H9 (cell line): ENCODE measurements around the gene NHLRC1. TPM values are rescaled to one million over a fixed set of nuclear protein-coding genes. Genes with fewer than 3 reads are reported as not detected.

Source experiments
- DNase-seq: peaks from one replicate; pipeline ENCODE4 v3.0.0-alpha.2; 2017
- H2AFZ ChIP-seq: one replicate; pipeline ENCODE4 v1.6.1; 2013; ENCODE audit warnings: mild to moderate bottlenecking, low read length, control low read depth, moderate library complexity
- H2AK5ac ChIP-seq: 2 replicates; pipeline ENCODE4 v1.6.1; 2013; ENCODE audit warnings: low read length, control low read depth, mixed read lengths; ENCODE audit not compliant: insufficient read length
- H2BK120ac ChIP-seq: one replicate; pipeline ENCODE4 v1.6.1; 2013; ENCODE audit warnings: low read depth, mild to moderate bottlenecking, low read length, control low read depth, inconsistent platforms; ENCODE audit not compliant: poor library complexity, severe bottlenecking
- H2BK12ac ChIP-seq: 2 replicates; pipeline ENCODE4 v1.6.1; 2013; ENCODE audit warnings: low read length, control low read depth, mixed read lengths, low read depth; ENCODE audit not compliant: insufficient read length
- H2BK15ac ChIP-seq: 2 replicates; pipeline ENCODE4 v1.6.1; 2013; ENCODE audit warnings: low read depth, low read length, control low read depth
- H2BK20ac ChIP-seq: one replicate; pipeline ENCODE4 v1.6.1; 2013; ENCODE audit warnings: low read depth, mild to moderate bottlenecking, low read length, control low read depth, inconsistent platforms; ENCODE audit not compliant: poor library complexity, severe bottlenecking
- H2BK5ac ChIP-seq: 2 replicates; pipeline ENCODE4 v1.6.1; 2013; ENCODE audit warnings: low read length, control low read depth, mixed read lengths; ENCODE audit not compliant: insufficient read length
- H3K14ac ChIP-seq: 2 replicates; pipeline ENCODE4 v1.6.1; 2013; ENCODE audit warnings: low read length, control low read depth; ENCODE audit not compliant: insufficient read depth
- H3K18ac ChIP-seq: 2 replicates; pipeline ENCODE4 v1.6.1; 2013; ENCODE audit warnings: low read depth, mild to moderate bottlenecking, mixed read lengths, low read length, control low read depth; ENCODE audit not compliant: insufficient read length
- H3K23ac ChIP-seq: 2 replicates; pipeline ENCODE4 v1.6.1; 2013; ENCODE audit warnings: low read length, control low read depth, mixed read lengths, low read depth; ENCODE audit not compliant: insufficient read length
- H3K23me2 ChIP-seq: 2 replicates; pipeline ENCODE4 v1.6.1; 2013; ENCODE audit warnings: low read depth, mild to moderate bottlenecking, mixed read lengths, low read length, control low read depth; ENCODE audit not compliant: insufficient read length, poor library complexity, severe bottlenecking
- H3K27ac ChIP-seq: 2 replicates; pipeline ENCODE4 v1.5.1; 2013; ENCODE audit warnings: low read length, control low read depth, mixed read lengths, low read depth; ENCODE audit not compliant: insufficient read length
- H3K27me3 ChIP-seq: 2 replicates; pipeline ENCODE4 v1.6.1; 2013; ENCODE audit warnings: low read length, control low read depth, inconsistent platforms; ENCODE audit not compliant: insufficient read depth
- H3K4ac ChIP-seq: 2 replicates; pipeline ENCODE4 v1.6.1; 2013; ENCODE audit warnings: low read depth, mild to moderate bottlenecking, control low read depth, inconsistent platforms, low read length, moderate library complexity
- H3K4me1 ChIP-seq: 2 replicates; pipeline ENCODE4 v1.6.1; 2013; ENCODE audit warnings: low read length, control low read depth, inconsistent platforms; ENCODE audit not compliant: insufficient read depth
- H3K4me2 ChIP-seq: 2 replicates; pipeline ENCODE4 v1.6.1; 2013; ENCODE audit warnings: low read length, control low read depth, mixed read lengths; ENCODE audit not compliant: insufficient read length, insufficient read depth
- H3K56ac ChIP-seq: 2 replicates; pipeline ENCODE4 v1.6.1; 2013; ENCODE audit warnings: low read depth, mild to moderate bottlenecking, mixed read lengths, low read length, control low read depth; ENCODE audit not compliant: insufficient read length
- H3K79me1 ChIP-seq: 2 replicates; pipeline ENCODE4 v1.6.1; 2013; ENCODE audit warnings: low read depth, mild to moderate bottlenecking, moderate library complexity, low read length, control low read depth, inconsistent platforms; ENCODE audit not compliant: insufficient read depth, poor library complexity, severe bottlenecking
- H3K79me2 ChIP-seq: 2 replicates; pipeline ENCODE4 v1.6.1; 2013; ENCODE audit warnings: low read length, control low read depth, inconsistent platforms; ENCODE audit not compliant: insufficient read depth
- H3K9ac ChIP-seq: 2 replicates; pipeline ENCODE4 v1.6.1; 2013; ENCODE audit warnings: low read length, control low read depth, mixed read lengths; ENCODE audit not compliant: insufficient read length; ENCODE audit errors: extremely low read depth
- H3K9me3 ChIP-seq: one replicate; pipeline ENCODE4 v1.6.1; 2013; ENCODE audit warnings: low read depth, low read length, inconsistent platforms; ENCODE audit not compliant: control insufficient read depth
- H3T11ph ChIP-seq: one replicate; pipeline ENCODE4 v1.6.1; 2013; ENCODE audit warnings: mild to moderate bottlenecking, low read length, control low read depth, inconsistent platforms
- H4K20me1 ChIP-seq: one replicate; pipeline ENCODE4 v1.6.1; 2013; ENCODE audit not compliant: control insufficient read depth, insufficient read length, insufficient read depth
- H4K5ac ChIP-seq: 2 replicates; pipeline ENCODE4 v1.6.1; 2013; ENCODE audit warnings: low read depth, mild to moderate bottlenecking, mixed read lengths, low read length, control low read depth; ENCODE audit not compliant: insufficient read length
- H4K8ac ChIP-seq: replicated peaks from 2 replicates; pipeline ENCODE4 v1.6.1; 2013; ENCODE audit warnings: low read length, control low read depth, mixed read lengths, low read depth; ENCODE audit not compliant: insufficient read length
- H4K91ac ChIP-seq: 2 replicates; pipeline ENCODE4 v1.6.1; 2013; ENCODE audit warnings: low read depth, mild to moderate bottlenecking, moderate library complexity, mixed read lengths, low read length, control low read depth; ENCODE audit not compliant: insufficient read length
- H3K27ac Mint-ChIP-seq, 3 experiments: 2 replicates in 2 of 3; 3 replicates in 1 of 3; pipeline ENCODE4 v1.8.0; 2020 to 2021; ENCODE audit warnings: mixed read lengths in 3 of 3, mild to moderate bottlenecking in 1 of 3, moderate library complexity in 1 of 3
- H3K27me3 Mint-ChIP-seq: 2 replicates; pipeline ENCODE4 v1.8.0; 2021; ENCODE audit warnings: low read depth, mild to moderate bottlenecking, moderate library complexity, mixed read lengths
- H3K36me3 Mint-ChIP-seq, 3 experiments: 2 replicates in 2 of 3; 3 replicates in 1 of 3; pipeline ENCODE4 v1.8.0; 2020 to 2021; ENCODE audit warnings: low read depth in 3 of 3, mixed read lengths in 3 of 3; ENCODE audit not compliant: insufficient read depth in 1 of 3
- H3K4me1 Mint-ChIP-seq, 2 experiments: 2 replicates each; pipeline ENCODE4 v1.8.0; 2020; ENCODE audit warnings: mixed read lengths in 2 of 2
- H3K4me3 Mint-ChIP-seq, 2 experiments: 2 replicates in 1 of 2; 3 replicates in 1 of 2; pipeline ENCODE4 v1.8.0; 2020 to 2021; ENCODE audit warnings: mild to moderate bottlenecking in 2 of 2, mixed read lengths in 2 of 2, moderate library complexity in 1 of 2
- H3K9me3 Mint-ChIP-seq, 2 experiments: 2 replicates in 1 of 2; 3 replicates in 1 of 2; pipeline ENCODE4 v1.8.0; 2020; ENCODE audit warnings: mild to moderate bottlenecking in 2 of 2, mixed read lengths in 2 of 2, moderate library complexity in 1 of 2
- CTCF ChIP-seq: fragments of 200-600 bp; sonication (generic); conservative IDR thresholded peaks from 3 replicates; pipeline ENCODE4 v1.8.0; 2021; ENCODE audit warnings: antibody characterized with exemption, mild to moderate bottlenecking
- WGBS: extraction: QIAGEN DNeasy Blood & Tissue Kit; methylation state at CpG from one replicate; pipeline ENCODE4 v1.1.7; 2013; ENCODE audit warnings: missing lambda C conversion rate, low lambda C conversion rate, mixed read lengths; ENCODE audit not compliant: insufficient read length; ENCODE audit errors: extremely low coverage; 5-methylcytosine and 5-hydroxymethylcytosine counted together
- total RNA-seq: library from RNA; stranded (reverse); gene quantifications from 2 replicates; pipeline ENCODE4 v1.2.1, GENCODE V29; 2021

Gene NHLRC1
- total RNA-seq, 1 experiment from 2014 or later, result 1.5 TPM

- H4K5ac ChIP-seq, result no peak overlapping the region
- Mint-ChIP-seq H3K27me3 (no peaks in the 10 kb centered on the region), H3K4me1 (no peaks in the 10 kb centered on the region), H3K27ac (no peak overlapping the region), H3K9me3 (peaks cover 9 to 11% of the 10 kb centered on the region in 2 experiments), H3K4me3 (no peak overlapping the region), H3K36me3 (peaks cover 26 to 49% (median 41%) of the 10 kb centered on the region in 3 experiments)
- no peak overlapping the region for H2BK5ac ChIP-seq
- H3T11ph ChIP-seq, result no peak overlapping the region
- H2BK12ac ChIP-seq, result no peak overlapping the region
- H3K4me1 ChIP-seq, result no peaks in the 10 kb centered on the region
- no peak overlapping the region for H4K8ac ChIP-seq
- no peak overlapping the region for H3K27ac ChIP-seq
- H2AFZ ChIP-seq, result no peak overlapping the region
- no peak for DNase-seq
- no peak overlapping the region for H3K14ac ChIP-seq
- no peak overlapping the region for H3K18ac ChIP-seq
- no peak overlapping the region for H3K56ac ChIP-seq
- H2BK20ac ChIP-seq, result no peak overlapping the region
- no peak overlapping the region for H2BK15ac ChIP-seq
- H2AK5ac ChIP-seq, result no peak overlapping the region
- no peaks in the 10 kb centered on the region for H3K9me3 ChIP-seq
- no peaks in the 10 kb centered on the region for H3K23me2 ChIP-seq
- H3K9ac ChIP-seq, result no peak overlapping the region
- no peaks in the 10 kb centered on the region for H3K79me1 ChIP-seq
- H4K20me1 ChIP-seq, result no peaks in the 10 kb centered on the region
- H2BK120ac ChIP-seq, result no peak overlapping the region
- no CpG with 5 or more reads among the region's 2 CpGs for WGBS
- no peaks in the 10 kb centered on the region for H3K27me3 ChIP-seq
- no peak overlapping the region for H4K91ac ChIP-seq
- no peak overlapping the region for H3K23ac ChIP-seq
- H3K79me2 ChIP-seq, result no peaks in the 10 kb centered on the region
- no peak overlapping the region for H3K4ac ChIP-seq
- no peak overlapping the region for H3K4me2 ChIP-seq
- TF ChIP-seq CTCF, result no peak
Observed at GRCh38 chr6:18166312-18167036, 44.0 kb upstream of the NHLRC1 start.
